ACHN (cell line): ENCODE measurements around the gene MEST.
"Not testable (repeated sequence)": the region's sequence is repeated elsewhere in the genome, so short reads cannot be mapped to it uniquely, and the experiment has no call there.

Source experiments
- DNase-seq: peaks from one replicate; pipeline ENCODE4 v3.0.0-alpha.2; 2015
- in situ Hi-C: cut with HindIII; loops from 2 replicates; pipeline ENCODE4 v1.10.0; 2017; ENCODE audit warnings: low sequenced_read_pairs, low pct_ligation_motif_present, low pct_unique_long_range_greater_than_20kb

The MEST gene

DNA sequence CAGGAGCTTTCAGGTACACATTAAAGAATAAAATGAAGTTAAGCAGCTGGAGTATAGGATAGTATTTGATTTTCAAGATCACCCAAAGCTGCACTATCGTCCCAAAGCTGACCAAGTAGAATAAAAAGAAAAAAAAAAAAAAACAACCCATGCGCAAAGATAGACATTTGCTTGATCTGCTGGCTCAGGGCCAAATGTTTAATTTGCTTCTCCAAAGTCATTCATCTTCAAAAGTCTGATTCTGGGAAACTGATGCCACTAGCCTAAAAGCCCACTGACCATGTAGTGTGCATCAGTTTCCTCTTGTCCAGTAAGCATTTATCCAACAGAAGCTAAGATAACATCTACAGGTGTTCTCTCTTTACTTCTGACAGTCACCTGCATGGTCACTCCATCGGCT, 14.5 kb downstream of the MEST start:
- in situ Hi-C loops, result no loop called here
- no peak for DNase-seq

DNA sequence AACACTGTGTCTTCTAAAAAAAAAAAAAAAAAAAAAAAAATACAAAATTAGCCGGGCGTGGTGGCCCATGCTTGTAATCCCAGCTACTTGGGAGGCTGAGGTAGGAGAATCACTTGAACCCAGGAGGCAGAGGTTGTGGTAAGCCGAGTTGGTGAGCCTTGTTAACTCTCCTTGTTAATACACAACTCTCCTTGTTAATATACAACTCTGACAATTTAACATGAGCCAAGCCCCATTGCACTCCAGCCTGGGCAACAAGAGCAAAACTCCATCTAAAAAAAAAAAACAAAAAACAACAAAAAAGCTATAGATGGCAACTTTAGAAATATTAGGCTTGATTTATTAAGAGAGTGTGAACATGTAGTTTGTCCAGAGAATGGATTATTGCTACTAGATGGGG, 20.2 kb downstream of the MEST start:
- peak; percentile 88 for DNase-seq
- in situ Hi-C loops, result not testable (repeated sequence)

DNA sequence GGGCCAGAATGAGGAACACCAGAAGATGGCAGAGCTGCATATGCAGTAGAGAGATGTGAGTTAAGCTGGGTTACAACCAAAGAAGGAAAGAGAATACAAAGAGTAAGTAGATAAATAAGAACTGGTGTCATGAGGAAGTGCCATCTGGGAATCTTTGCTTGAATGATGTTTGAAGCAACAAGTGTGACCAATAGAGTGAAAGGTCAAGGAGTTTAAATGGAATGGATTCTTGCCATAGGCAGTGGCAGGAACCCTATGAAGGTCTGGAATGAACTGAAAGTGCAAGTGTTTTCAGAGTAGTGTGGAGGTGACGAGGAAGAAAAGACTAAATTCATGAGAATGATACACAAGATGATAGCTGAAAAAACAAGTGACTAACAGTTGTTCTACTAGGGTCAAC, 21.6 kb downstream of the MEST start:
- DNase-seq, result peak; percentile 22
- in situ Hi-C loops, result no loop called here

DNA sequence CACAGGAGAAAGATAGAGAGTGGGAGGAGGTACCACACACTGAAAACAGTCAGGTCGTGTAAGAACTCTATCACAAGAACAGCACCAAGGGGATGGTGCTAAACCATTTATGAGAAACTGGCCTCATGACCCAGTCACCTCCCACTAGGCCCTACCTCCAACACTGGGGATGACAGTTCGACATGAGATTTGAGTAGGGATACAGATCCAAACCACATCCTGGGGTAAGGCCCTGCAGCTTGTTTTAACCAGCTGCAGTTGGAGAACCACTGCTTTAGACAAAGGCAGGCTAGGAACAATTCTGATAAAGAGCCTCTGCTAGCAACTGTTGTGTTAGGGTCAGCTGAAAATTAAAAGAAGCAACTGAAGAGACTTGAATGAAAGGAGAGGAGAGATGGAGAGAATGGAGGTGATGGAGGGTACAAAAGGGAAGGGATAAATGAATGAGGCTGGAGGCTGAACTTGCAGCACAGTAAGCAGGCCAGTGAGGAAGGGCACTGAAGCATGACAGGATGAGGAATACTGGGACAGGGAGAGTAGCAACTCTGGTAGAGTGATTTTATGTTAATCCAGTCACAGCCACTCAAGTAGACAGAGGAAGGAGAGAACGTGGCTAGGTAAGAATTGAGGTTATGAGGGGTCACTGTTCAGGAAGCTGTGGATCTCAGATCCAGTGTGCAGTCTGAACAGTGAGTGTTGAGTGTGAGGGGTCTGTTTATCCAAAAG, 23.6 kb downstream of the MEST start:
- in situ Hi-C loops, result no loop called here
- DNase-seq, result peak; percentile 45

DNA sequence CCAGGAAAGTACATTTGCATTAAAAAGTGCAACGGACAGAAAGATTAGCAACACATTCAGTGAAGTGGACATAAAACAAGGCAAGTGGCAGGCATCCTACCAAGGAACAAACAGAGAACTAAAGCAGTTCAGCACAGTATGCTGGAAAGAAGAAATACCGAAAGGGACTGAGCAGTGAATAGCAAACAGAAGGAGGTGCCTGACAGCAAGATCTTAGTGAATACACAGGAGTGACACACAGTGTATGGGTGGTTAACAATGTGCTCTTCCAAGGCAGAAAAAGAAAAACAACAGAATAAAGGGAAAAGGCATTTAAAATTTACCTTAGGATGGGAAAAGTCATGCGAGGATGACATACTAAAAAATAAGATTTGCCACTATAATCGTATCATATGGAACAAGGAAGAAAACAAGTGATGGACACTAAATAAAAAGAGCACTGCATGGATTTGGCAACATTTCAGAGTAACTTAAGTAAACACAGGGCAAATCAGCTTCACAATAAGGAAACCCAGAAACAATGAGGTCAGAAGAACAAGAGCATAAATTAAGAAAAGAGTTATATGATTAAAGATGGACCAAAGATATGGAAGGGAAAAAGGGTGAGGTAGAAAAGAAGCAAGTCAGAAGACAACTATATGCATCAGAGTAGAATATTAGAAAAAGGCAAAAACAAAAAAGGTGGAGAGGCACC, 29.5 kb downstream of the MEST start:
- in situ Hi-C loops, result no loop called here
- no peak for DNase-seq

DNA sequence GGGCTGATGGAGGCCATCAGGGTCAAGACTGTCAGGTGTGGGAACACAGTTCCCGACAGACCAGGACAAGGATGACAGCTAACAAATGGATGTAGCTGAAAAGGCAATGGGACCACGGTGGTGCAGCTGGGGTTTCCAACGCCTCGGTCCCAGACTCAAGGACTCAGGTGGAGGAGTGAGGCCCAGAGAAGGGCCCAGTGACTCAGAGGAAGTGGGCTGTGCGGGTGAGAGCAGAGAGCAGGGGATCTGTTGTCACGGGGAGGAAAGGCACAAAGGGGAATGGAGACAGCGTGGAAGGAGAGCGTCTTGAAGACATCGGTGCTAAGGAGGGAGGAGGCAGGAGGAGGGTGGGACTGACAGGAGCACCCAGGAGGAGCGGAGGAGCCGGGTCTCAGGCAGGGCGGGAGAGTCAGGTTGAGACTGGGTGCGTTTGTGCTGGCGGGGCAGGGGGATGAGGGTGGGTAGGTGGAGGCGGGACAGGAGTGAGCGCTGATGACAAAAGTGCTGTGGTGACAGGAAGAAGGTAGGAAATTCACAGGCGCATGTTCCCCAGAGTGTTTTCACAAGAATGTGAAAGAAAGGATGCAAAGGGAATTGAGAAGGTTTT, 31.7 kb downstream of the MEST start:
- in situ Hi-C loops, DNase-seq: not testable (repeated sequence)

DNA sequence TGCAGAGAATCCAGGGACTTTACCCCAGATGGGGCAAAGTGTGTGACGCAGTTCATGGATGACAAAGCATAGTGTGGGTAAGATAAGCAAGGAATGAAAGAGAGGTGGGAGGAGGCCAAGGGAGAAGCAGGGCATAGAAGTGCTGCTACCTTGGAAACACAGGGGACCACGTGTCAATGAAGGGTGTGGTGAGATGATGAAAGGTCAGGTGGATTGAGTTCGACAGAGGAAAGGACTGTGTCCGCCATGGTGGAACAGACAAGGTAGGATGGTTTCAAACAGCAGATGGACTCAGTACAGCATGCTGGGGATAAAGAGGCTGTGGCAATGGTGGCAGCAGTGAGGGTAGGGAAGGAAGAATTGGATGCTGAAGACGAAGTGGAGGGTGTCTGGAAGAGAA, 32.7 kb downstream of the MEST start:
- DNase-seq, result no peak
- in situ Hi-C loops, result no loop called here

DNA sequence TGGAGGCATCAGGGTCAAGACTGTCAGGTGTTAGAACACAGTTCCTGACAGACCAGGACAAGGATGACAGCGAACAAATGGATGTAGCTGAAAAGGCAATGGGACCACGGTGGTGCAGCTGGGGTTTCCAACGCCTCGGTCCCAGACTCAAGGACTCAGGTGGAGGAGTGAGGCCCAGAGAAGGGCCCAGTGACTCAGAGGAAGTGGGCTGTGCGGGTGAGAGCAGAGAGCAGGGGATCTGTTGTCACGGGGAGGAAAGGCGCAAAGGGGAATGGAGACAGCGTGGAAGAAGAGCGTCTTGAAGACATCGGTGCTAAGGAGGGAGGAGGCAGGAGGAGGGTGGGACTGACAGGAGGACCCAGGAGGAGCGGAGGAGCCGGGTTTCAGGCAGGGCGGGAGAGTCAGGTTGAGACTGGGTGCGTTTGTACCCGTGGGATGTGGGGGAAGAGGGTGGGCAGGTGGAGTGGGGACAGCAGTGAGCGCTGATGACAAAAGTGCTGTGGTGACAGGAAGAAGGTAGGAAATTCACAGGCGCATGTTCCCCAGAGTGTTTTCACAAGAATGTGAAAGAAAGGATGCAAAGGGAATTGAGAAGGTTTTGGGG, 36.0 kb downstream of the MEST start:
- in situ Hi-C loops, DNase-seq: not testable (repeated sequence)

DNA sequence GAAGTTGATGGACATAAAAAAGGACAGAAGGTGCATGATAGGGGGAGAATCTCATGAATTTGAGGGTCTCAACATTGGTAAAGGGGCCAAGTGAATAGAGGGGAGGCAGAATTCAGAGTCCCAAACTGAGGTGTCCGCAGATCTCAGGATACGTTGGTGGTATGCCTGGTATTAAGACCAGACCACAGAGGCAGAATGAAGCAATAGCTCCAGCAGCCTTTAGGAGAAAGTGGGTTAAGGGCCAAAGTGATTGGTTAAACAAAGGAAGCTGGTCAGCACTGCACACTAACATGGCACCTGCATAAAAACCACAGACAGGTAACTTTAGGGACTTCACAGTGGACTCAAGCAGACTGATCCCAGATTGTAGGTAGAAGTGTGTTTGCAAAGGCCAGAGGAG, 37.5 kb downstream of the MEST start:
- DNase-seq, result no peak
- in situ Hi-C loops, result no loop called here

DNA sequence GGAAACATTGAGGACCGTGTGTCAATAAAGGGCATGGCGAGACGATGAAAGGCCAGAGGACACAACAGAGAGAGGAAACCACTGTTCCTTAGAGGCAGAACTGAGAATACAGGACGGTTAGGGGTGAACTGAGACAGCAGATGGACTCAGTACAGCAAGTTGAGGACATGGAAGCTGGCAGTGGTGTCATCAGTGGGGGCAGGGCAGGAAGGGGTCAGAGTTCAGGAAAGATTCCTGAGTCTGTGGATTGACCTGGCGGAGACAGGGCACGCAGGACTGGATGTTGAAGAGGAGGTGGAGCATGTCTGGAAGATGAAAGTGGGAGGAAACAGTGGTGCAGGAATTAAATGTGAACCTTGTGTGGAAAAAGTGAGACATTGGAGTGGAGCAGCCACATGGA, 46.0 kb downstream of the MEST start:
- in situ Hi-C loops, DNase-seq: not testable (repeated sequence)

DNA sequence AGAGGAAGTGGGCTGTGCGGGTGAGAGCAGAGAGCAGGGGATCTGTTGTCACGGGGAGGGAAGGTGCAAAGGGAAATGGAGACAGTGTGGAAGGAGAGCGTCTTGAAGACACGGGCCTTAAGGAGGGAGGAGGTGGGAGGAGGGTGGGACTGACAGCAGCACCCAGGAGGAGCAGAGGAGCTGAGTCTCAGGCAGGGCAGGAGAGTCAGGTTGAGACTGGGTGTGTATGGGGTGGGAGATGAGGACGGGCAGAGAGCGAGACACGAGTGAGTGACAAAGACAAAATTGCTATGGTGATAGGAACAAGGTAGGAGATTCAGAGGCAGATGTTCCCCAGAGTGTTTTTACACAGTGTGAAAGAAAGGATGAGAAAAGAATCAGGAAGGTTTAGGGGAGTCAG, 49.4 kb downstream of the MEST start:
- in situ Hi-C loops, result not testable (repeated sequence)

DNA sequence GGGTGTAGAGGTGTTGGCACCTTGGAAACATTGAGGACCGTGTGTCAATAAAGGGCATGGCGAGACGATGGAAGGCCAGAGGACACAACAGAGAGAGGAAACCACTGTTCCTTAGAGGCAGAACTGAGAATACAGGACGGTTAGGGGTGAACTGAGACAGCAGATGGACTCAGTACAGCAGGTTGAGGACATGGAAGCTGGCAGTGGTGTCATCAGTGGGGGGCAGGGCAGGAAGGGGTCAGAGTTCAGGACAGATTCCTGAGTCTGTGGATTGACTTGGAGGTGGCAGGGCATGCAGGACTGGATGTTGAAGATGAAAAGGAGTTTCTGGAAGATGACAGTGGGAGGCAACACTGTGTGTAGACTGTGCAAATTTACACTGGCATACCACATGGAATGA, 50.4 kb downstream of the MEST start:
- DNase-seq, in situ Hi-C loops: not testable (repeated sequence)

More for the DNA sequence above, 49.4 kb downstream of the MEST start:
- not testable (repeated sequence) for DNase-seq

DNA sequence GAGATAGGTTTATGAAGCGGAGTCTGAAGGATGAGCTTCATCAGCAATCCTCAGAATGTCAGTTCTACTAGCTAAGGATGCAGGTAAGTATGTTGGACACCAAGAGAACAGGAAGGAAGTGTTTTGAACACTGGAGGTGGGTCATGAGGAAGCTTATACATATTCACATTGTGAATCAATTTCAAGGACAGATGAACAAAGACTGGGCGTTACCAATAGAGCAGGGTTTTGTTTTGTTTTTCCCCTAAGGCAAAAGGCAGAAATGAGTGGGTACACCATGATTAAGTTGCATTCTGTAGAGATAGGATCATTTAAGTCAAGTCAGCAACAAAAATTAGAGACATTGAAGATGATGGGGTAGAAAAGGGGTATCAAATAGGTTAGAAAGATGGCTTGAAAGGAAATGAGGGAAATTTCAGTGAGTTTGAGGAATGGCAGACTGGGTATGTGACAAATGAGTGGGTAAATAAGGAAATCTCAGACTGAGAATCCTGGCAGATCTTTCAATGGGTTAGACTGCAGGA, 51.7 kb downstream of the MEST start:
- in situ Hi-C loops, result no loop called here
- no peak for DNase-seq

DNA sequence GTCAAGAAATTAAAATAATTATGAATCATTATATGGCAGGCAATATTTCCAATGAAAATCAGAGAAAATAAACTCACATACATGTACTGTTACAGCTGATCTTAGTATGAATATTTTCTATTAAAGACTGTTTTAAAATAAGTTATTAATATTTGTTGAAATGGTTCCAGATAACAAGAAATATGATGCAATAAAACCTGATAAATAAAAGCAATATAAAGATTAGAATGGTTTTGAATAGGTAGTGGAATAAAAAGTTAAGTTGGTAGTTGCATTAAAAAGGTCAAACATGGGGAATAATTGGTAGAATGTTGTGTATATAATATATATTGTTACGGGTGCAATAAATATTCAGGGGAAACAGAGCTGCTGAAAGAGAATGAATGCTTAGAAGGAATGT, 52.5 kb downstream of the MEST start:
- in situ Hi-C loops, result no loop called here
- DNase-seq, result no peak

DNA sequence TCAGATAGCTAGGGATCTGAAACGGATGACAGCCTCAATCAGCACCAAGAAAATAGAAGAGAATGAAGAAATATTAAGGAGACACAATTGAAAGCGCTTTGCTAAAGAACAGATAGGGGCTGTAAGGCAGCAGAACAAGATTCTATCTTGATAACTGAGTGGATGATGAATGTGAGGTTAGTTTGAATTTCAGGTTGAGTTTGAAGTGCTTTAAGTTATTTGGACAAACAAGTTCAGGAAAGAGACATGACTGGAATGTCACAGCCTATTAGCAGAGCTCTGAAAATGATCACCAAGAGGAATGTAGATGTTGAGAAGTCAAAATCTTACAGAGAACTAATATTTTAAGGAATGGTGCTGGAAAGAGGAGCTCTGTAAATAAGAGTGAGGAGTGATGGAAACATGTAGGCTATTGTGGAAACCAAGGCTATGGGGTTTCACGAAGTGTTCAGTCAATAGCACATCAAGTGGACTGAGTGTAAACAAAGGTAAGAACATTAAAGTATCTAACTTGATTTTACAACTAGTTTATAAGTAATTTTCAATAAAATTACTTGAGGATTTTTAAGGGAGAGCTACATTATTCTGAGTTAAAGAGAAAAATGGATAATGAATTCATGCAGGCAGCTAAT, 61.6 kb downstream of the MEST start:
- in situ Hi-C loops, result no loop called here
- no peak for DNase-seq

DNA sequence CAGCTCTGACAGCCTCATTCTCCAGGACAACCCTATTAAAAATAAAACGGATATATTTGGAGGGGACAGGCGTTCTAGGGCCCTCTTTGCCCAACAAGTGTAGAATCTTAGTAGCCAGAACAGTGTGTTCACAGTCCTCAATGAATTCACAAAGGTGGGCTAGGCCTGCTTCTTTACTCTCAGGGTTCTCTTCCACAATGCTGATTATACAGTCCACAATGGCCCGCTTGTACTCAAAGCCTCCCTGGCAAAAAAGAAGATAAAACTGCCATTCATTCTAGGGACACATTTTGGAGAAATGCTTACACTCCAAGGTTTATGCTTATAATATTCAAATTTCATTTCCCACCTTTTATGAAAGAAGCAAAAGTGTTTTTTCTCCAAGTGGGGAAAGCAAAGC, 62.6 kb downstream of the MEST start:
- DNase-seq, result no peak
- in situ Hi-C loops, result no loop called here
